ENCODE data around the gene C1QL1.

C1QL1 gene

GRCh38 chr17:44989552-44990138 lies 21.5 kb upstream of the C1QL1 start:
- DNase-seq (ENCODE audit: low read depth in 2 of 2), result no peak

DNA sequence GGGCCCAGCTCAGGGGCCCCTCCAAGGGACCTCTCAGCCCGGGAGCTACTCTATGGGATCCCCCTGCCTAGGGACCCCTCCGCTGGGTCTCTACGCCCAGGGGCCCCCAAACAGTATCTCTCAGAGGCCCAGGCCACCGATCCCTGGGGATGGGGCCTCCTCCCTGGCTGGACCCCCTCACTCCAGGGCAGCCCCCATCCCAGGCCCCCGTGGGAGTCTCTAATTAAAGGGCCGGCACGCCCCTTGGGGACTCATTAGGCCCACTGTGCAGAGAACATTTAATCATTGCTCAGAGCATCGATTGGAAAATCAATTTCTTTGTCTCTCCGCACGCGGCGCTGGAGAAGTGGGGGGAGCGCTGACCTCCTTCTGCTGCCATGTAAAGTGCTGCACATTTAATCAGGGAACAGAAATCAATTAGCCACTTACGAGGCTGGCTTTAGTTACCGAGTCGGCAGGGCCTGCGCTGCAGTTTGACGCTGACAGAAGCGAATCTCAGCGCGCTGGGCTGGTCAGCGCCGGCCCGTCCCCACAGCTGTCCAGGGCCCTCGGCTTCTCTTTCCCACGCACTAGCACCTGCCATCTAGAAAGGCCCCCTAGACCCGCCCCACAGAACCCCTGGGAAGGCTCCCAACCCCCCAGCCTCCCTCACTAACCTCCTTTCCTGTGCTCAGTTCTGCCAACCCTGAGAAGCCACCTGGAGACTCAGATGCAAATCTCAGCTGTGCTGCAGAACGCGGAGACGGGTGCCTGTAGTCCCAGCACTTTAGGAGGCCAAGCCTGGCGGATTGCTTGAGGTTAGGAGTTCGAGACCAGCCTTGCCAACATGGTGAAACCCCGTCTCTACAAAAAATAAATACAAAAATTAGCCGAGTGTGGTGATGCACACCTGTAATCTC lies 20.2 kb upstream of the C1QL1 start:
- no peak for DNase-seq (ENCODE audit: low read depth in 2 of 2)

DNA sequence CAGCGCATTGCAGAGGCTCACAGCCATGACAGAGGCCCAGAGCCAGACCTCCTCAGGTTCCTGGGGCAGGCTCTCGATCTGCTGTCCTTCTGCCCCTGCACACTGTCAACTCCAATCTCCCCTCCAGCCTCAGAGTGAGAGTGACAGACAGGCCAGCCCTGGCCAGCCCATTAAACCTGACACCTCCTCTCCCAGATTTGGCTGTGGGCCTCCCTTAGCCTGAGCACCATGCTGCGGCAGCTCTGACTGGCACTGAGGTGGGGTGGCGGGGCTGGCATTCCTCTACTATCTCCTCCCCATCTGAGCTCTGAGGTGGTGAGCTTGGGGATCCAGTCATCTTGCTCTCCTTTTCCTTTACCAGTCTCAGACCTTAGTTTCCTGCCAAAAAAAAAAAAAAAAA lies 15.5 kb upstream of the C1QL1 start:
- DNase-seq (ENCODE audit: low read depth in 2 of 2), result no peak

DNA sequence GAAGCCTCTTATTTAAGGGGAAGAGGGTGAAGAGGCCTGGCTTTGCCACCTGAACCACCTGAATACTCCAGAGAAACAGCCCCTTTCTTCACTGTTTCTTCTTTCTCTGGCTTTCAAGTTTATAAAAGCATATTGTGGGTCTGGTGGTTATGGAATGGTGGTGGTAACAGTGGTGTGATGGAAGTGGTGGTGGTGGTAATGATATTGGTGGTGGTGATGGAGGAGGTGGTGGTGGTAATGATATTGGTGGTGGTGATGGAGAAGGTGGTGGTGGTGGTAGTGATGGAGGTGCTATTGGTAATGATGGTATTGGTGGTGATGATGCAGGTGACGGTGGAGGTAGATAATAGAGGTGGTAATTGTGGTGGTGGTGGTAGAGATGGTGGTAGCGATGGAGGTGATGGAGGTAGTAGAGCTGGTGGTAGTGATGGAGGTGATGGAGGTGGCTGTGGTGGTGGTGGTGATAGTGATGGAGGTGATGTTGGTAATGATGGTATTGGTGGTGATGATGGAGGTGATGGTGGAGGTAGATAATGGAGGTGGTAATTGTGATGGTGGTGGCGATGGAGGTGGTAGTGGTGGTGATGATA lies 14.1 kb upstream of the C1QL1 start:
- DNase-seq (ENCODE audit: low read depth in 2 of 2), result no peak

- no peak for DNase-seq (ENCODE audit: low read depth in 2 of 2)
Measured at GRCh38 chr17:44981221-44981968, 13.3 kb upstream of the C1QL1 start.

DNA sequence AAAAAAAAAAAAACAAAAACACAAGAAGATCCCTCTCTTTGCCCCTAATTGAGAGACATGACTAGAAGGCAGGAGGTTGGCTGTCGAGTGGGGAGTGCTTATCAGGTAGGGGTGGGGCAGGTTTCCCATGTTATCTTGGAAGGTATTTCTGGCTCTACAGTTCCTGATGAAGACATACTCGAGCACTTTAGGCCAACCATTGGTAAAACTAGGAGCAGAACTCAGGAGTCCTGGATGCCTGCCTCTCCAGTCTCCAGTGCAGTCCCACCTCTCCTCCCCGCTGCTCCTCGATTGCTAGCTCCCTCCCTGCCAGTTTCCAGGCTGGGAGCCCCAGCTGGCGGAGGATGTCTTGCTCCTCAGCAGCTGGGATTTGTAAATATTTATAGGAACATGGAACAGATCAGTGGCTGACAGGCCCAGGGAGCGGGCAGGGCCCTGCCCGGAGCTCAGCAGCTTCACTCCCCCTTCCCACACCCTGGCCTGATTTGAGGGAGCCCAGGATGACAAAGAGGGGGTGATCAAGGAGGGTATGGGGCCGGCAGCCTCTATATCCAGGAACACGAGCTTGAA lies 11.4 kb upstream of the C1QL1 start:
- DNase-seq (ENCODE audit: low read depth in 2 of 2), result no peak

GRCh38 chr17:44978807-44979206 lies 10.7 kb upstream of the C1QL1 start:
- DNase-seq (ENCODE audit: low read depth in 2 of 2), result no peak

- no peak for DNase-seq (ENCODE audit: low read depth in 2 of 2)
Measured at GRCh38 chr17:44977814-44978550, 9.9 kb upstream of the C1QL1 start.

- no peak for DNase-seq (ENCODE audit: low read depth in 2 of 2)
Measured at GRCh38 chr17:44977065-44977464, 9.0 kb upstream of the C1QL1 start.

GRCh38 chr17:44976206-44976605 lies 8.1 kb upstream of the C1QL1 start:
- DNase-seq (ENCODE audit: low read depth in 2 of 2), result no peak

GRCh38 chr17:44972953-44973352 lies 4.8 kb upstream of the C1QL1 start:
- no peak for DNase-seq (ENCODE audit: low read depth in 2 of 2)

GRCh38 chr17:44971776-44972483 lies 3.8 kb upstream of the C1QL1 start:
- DNase-seq (ENCODE audit: low read depth in 2 of 2), result peak in 1 of 2 donors; percentile 49

DNA sequence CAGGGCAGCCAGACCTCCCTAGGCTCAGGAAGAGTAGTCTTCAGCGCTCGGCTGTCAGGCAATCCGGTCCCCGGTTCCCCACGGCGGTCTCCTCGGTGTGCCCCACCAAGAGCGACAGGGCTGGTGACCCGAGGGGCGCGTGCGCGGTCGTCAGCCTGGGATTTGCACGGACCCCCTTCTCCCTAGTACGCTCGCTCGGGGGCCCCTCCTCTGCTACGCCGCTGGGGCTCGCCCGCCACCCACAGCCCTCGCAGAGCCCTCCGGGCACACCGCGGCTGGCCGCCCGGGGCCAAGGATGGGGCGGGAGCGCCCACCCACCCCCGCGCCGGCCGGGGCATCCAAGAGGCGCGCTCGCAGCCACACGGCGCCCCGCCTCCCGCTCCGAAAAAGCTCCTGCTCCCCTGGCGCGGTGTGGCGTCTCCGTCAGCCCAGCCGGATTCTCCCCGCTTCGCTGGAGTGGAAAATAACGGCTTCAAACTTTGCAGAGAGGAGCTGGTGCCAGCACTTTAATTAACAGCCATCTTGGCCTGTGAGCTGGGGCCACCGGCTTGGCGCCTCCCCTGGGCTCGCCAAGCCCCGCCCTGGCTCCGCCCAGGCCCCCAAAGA lies 2.1 kb upstream of the C1QL1 start:
- no peak for DNase-seq (ENCODE audit: low read depth in 2 of 2)

DNA sequence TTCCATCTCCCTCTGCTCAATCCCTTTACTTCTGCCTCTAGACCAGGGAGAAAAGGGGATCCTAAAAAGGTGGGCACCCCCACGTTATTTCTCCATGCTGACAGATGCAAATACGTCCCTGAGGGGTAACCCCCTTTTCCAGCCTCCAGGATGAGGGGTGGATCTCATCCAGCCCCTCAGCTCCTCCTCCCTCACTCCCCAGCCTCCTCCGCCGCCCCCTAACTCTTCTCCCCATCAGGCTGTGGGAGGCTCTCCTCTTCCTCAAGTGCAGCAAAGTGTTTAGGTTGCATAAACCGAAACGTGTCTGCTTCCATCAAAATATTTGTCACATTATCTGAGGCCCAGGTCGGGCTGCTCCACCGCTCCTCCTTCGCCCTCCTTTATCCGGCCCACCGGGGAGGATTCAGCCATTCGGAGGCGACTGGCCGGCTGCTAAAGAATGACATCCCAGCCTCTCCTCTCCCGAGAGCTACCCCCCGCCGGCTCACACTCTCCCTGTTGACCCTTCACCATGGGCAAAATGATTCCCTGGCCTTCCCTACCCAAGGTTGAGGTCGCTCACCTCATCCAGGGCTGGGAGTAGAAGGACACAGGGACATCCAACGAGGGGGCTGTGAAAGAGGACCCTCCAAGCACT lies 1.2 kb upstream of the C1QL1 start:
- DNase-seq (ENCODE audit: low read depth in 2 of 2), result no peak

GRCh38 chr17:44967907-44968224 lies 237 bp downstream of the C1QL1 start:
- no peak for DNase-seq (ENCODE audit: low read depth in 2 of 2)

DNA sequence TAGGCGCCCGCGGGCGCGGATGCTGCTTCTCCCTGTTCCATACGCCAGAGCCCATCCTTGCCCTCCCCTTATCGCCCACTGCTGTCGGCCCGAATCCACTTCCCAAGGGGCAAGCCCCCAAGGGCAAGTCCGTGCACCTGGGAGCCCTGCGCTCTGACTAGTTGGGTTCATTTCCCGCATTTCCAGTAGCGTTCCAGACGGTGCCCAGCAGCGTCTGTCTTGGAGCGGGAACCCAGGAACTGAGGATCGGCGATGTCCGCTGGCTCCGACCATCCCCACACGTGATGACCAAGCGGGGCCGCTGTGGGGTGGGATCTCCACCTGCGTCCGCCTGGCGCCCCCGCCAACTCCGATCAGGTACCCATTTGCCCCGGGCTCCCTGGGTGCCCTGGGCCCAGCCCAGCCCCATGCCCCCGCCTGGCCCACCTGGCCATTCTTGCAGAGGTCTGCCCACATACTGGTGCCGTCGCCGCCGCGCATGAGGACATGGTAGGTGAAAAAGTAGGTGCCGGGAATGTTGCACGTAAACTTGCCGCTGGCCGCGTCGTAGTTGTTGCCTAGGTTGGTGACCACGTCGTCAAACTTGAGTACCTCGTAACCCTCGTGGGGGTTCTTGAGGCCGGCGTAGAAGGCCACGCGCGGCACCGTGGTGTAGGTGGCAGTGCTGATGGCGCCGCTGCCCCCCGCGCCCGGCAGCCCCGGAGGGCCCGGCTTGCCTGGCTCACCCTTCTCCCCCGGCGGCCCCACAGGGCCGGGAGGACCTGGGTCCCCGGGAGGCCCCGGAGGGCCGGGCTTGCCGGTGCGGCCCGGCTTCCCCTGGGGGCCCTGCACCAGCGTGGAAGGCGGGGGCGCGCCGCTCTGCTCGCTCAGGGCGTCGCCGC lies 837 bp downstream of the C1QL1 start:
- no peak for DNase-seq (ENCODE audit: low read depth in 2 of 2)

DNA sequence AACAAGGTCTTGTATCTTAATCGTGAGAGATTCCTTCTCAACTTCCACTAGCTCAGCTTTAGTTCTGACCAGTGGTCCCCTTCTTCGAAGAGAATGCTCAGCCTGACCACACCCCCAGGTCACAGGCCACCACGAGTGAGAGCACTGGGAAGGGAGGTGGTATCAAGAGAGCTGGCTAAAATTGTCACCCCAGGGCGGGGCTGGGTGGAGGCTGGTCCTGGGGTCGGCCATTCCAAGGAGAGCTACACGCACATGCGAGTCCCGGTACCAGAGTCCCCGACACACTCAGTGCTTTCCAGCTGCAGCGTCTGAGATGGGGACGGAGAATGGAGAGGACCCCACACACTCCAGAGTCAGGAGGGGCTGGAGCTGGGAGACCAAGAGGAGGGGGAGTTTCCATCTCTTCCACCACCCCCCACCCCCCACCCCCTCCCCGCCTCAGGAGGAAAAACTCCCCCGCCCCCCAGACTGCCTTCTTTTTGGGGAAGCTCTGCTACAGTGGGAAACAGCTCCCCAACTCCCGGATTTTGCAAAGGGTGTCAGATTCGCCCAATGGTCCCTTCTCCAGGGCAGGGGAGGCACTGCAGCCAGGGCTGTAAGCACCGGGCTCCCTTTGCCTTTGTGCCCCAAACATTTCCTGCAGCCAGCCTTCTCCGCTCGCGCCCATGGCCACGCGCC lies 1.6 kb downstream of the C1QL1 start:
- DNase-seq (ENCODE audit: low read depth in 2 of 2), result no peak
